B cell (primary cell): Measurements from ENCODE around the gene RSU1.

Experiments
- CTCF ChIP-seq: fragments of 200-600 bp; IDR thresholded peaks from one replicate; pipeline ENCODE4 v1.8.0; 2022; ENCODE audit warnings: antibody characterized with exemption, mild to moderate bottlenecking
- EZH2 ChIP-seq: IDR thresholded peaks from 2 replicates; pipeline ENCODE4 v1.6.1; 2012; ENCODE audit warnings: borderline replicate concordance, low read depth, mild to moderate bottlenecking, moderate library complexity, low read length; ENCODE audit not compliant: insufficient read depth, poor library complexity, severe bottlenecking

- no peak for TF ChIP-seq CTCF
- no peak for TF ChIP-seq EZH2
Observed at GRCh38 chr10:16612981-16613355, 204.3 kb downstream of the RSU1 start.
